ENCODE measurements around the gene CCNL2.

DNA sequence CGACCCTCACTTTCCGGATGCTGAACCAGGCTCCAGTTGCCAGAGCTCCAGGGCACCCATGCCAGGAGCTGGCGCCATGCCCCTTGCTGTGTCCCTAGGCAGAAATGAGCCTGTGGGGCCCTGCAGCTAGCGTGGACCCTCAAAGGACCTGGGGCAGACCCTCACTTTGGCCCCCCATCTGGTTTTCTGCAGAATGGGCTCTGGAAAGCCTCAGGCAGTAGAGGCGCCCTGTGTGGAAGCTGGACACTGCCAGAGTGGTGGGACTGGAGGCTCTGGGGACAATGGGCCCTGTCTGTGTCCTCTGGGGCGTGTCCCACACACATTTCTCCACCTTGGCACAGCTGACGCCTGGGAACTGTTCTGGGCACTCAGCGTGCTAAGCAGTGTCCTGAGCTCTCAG, 17.8 kb downstream of the CCNL2 start:
- TF ChIP-seq, protein P1, sequence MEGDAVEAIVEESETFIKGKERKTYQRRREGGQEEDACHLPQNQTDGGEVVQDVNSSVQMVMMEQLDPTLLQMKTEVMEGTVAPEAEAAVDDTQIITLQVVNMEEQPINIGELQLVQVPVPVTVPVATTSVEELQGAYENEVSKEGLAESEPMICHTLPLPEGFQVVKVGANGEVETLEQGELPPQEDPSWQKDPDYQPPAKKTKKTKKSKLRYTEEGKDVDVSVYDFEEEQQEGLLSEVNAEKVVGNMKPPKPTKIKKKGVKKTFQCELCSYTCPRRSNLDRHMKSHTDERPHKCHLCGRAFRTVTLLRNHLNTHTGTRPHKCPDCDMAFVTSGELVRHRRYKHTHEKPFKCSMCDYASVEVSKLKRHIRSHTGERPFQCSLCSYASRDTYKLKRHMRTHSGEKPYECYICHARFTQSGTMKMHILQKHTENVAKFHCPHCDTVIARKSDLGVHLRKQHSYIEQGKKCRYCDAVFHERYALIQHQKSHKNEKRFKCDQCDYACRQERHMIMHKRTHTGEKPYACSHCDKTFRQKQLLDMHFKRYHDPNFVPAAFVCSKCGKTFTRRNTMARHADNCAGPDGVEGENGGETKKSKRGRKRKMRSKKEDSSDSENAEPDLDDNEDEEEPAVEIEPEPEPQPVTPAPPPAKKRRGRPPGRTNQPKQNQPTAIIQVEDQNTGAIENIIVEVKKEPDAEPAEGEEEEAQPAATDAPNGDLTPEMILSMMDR (IDR thresholded peaks at IDR 0.05) = no peak
- TF ChIP-seq POLR2A (IDR thresholded peaks at IDR 0.05) = no peak

Data from adrenal gland (tissue), 5 donors.